Gastroesophageal sphincter (tissue), 4 donors: ENCODE results near the gene P2RX7. TPM values are rescaled to one million over a fixed set of nuclear protein-coding genes. Genes with fewer than 3 reads are reported as not detected.
"Not testable (repeated sequence)": the region's sequence is repeated elsewhere in the genome, so short reads cannot be mapped to it uniquely, and the experiment has no call there.

ENCODE experiments used
- ATAC-seq: fragments of 150-250 bp; one replicate; pipeline ENCODE4 v1.9.1; 2016; ENCODE audit warnings: mild to moderate bottlenecking, moderate library complexity
- H3K27ac ChIP-seq, 4 donors: fragments of 200-600 bp; sonication (generic) in 3 of 4; 1 replicate in 3 of 4; 2 replicates in 1 of 4; pipeline ENCODE4 v1.5.1; 2016 to 2019
- H3K27me3 ChIP-seq: fragments of 200-600 bp; sonication (generic); one replicate; pipeline ENCODE4 v1.5.1; 2019
- H3K36me3 ChIP-seq, 2 donors: fragments of 200-600 bp; sonication (generic); one replicate each; pipeline ENCODE4 v1.5.1; 2019; ENCODE audit warnings: control low read depth in 1 of 2
- H3K4me1 ChIP-seq, 3 donors: fragments of 200-600 bp; sonication (generic); 1 replicate in 2 of 3; 2 replicates in 1 of 3; pipeline ENCODE4 v1.5.1; 2016 to 2019; ENCODE audit warnings: control low read depth in 2 of 3
- H3K4me3 ChIP-seq, 2 donors: fragments of 200-600 bp; sonication (generic); one replicate each; pipeline ENCODE4 v1.5.1; 2019; ENCODE audit warnings: mild to moderate bottlenecking in 1 of 2, moderate library complexity in 1 of 2
- H3K9me3 ChIP-seq, 3 donors: fragments of 200-600 bp; sonication (generic); one replicate each; pipeline ENCODE4 v1.5.1; 2017 to 2019; ENCODE audit warnings: control low read depth in 2 of 3
- EP300 ChIP-seq: sonication (generic); formaldehyde crosslinking; IDR thresholded peaks from one replicate; pipeline ENCODE4 v1.6.1; 2017; ENCODE audit warnings: antibody characterized with exemption, mild to moderate bottlenecking
- POLR2A ChIP-seq, 2 donors: fragments of 450-650 bp; IDR thresholded peaks; one replicate each; pipeline ENCODE4 v1.6.1; 2017; ENCODE audit warnings: antibody characterized with exemption in 2 of 2, mild to moderate bottlenecking in 2 of 2, moderate library complexity in 1 of 2
- POLR2AphosphoS5 ChIP-seq: sonication (generic); formaldehyde crosslinking; IDR thresholded peaks from one replicate; pipeline ENCODE4 v1.6.1; 2017; ENCODE audit warnings: antibody characterized with exemption
- WGBS, 2 donors: methylation state at CpG; one replicate each; pipeline ENCODE4 v1.1.5; 2018; ENCODE audit warnings: low coverage in 1 of 2; 5-methylcytosine and 5-hydroxymethylcytosine counted together
- total RNA-seq, 4 donors: library from RNA; depleted of rRNA; stranded (reverse); fragments of >200 nt; gene quantifications; one replicate each; pipeline ENCODE4 v1.1.0, GENCODE V29; 2016
- TF ChIP-seq, protein P1 (sequence below), 4 experiments: fragments of 200-600 bp in 2 of 4; fragments of 450-650 bp in 2 of 4; sonication (generic) in 1 of 4; IDR thresholded peaks; one replicate each; pipeline ENCODE4 v1.5.1; 2017 to 2019; ENCODE audit warnings: antibody characterized with exemption in 4 of 4, mild to moderate bottlenecking in 2 of 4, moderate library complexity in 2 of 4

P2RX7 gene
- total RNA-seq, 4 donors from 2014 or later = 2.0 to 3.3 (median 3.0) TPM

GRCh38 chr12:121156365-121156764, 23.7 kb downstream of the P2RX7 start:
- Histone ChIP-seq H3K9me3 (peaks cover 0 to 8% (median 0%) of the 10 kb centered on the region in 3 donors), H3K27me3 (no peaks in the 10 kb centered on the region), H3K4me3 (no peak overlapping the region), H3K27ac (no peak overlapping the region), H3K4me1 (no peaks in the 10 kb centered on the region), H3K36me3 (peaks cover 0 to 29% of the 10 kb centered on the region in 2 donors)
- no peak for ATAC-seq
- TF ChIP-seq POLR2AphosphoS5 (no peak), EP300 (no peak), POLR2A (IDR thresholded peaks at IDR 0.05) (no peak)
- TF ChIP-seq, protein P1, sequence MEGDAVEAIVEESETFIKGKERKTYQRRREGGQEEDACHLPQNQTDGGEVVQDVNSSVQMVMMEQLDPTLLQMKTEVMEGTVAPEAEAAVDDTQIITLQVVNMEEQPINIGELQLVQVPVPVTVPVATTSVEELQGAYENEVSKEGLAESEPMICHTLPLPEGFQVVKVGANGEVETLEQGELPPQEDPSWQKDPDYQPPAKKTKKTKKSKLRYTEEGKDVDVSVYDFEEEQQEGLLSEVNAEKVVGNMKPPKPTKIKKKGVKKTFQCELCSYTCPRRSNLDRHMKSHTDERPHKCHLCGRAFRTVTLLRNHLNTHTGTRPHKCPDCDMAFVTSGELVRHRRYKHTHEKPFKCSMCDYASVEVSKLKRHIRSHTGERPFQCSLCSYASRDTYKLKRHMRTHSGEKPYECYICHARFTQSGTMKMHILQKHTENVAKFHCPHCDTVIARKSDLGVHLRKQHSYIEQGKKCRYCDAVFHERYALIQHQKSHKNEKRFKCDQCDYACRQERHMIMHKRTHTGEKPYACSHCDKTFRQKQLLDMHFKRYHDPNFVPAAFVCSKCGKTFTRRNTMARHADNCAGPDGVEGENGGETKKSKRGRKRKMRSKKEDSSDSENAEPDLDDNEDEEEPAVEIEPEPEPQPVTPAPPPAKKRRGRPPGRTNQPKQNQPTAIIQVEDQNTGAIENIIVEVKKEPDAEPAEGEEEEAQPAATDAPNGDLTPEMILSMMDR (IDR thresholded peaks at IDR 0.05) = no peak
- 77 to 80% methylated on average over 2 of the region's 5 CpGs for WGBS, 2 donors

GRCh38 chr12:121158085-121158484, 25.4 kb downstream of the P2RX7 start:
- peaks cover 0 to 8% (median 0%) of the 10 kb centered on the region in 3 donors for H3K9me3 ChIP-seq
- no peak overlapping the region for H3K4me3 ChIP-seq
- peaks cover 0 to 40% of the 10 kb centered on the region in 2 donors for H3K36me3 ChIP-seq
- H3K4me1 ChIP-seq = no peaks in the 10 kb centered on the region
- 91 to 96% methylated on average over 3 of the region's 3 CpGs for WGBS, 2 donors
- TF ChIP-seq POLR2AphosphoS5 = no peak
- TF ChIP-seq, protein P1 (IDR thresholded peaks at IDR 0.05) = no peak
- TF ChIP-seq EP300 = no peak
- TF ChIP-seq POLR2A (IDR thresholded peaks at IDR 0.05) = no peak
- H3K27ac ChIP-seq = no peak overlapping the region
- no peak for ATAC-seq
- no peaks in the 10 kb centered on the region for H3K27me3 ChIP-seq

GRCh38 chr12:121158728-121159351, 26.2 kb downstream of the P2RX7 start:
- not testable (repeated sequence) for ATAC-seq, H3K4me3 ChIP-seq, H3K27ac ChIP-seq, H3K27me3 ChIP-seq, H3K9me3 ChIP-seq, H3K4me1 ChIP-seq
- WGBS, 2 donors = 80 to 87% methylated on average over 5 of the region's 5 CpGs
- peaks cover 0 to 46% of the 10 kb centered on the region in 2 donors for H3K36me3 ChIP-seq

- Histone ChIP-seq H3K36me3 (peaks cover 0 to 52% of the 10 kb centered on the region in 2 donors), H3K4me1 (no peaks in the 10 kb centered on the region), H3K4me3 (no peak overlapping the region), H3K27ac (no peak overlapping the region), H3K27me3 (no peaks in the 10 kb centered on the region), H3K9me3 (peaks cover 0 to 8% (median 0%) of the 10 kb centered on the region in 3 donors)
- TF ChIP-seq POLR2AphosphoS5 (no peak), EP300 (no peak), POLR2A (IDR thresholded peaks at IDR 0.05) (no peak)
- TF ChIP-seq, protein P1 (IDR thresholded peaks at IDR 0.05) = no peak
- 56 to 72% methylated on average over 4 to 6 of the region's 7 CpGs for WGBS, 2 donors
- ATAC-seq = peak; percentile 16
These were observed 27.0 kb downstream of the P2RX7 start for GRCh38 chr12:121159467-121160307.

DNA sequence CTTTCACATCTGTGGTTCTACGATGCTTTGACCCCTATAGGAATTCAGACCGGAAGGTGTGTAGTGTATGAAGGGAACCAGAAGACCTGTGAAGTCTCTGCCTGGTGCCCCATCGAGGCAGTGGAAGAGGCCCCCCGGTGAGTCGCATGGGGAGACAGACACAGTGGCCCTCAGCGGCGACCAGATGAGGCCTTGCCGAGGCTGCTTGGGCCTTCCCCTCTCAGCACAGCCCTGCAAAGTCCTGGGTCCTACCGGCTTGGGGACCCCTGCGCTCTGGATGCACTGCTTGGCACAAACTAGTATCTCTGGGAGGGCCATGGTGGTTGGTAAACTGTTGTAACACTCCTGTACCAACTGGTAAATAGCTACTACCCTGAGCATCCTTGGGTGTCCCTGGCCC, 29.7 kb downstream of the P2RX7 start:
- Histone ChIP-seq H3K27ac (no peak overlapping the region), H3K27me3 (no peaks in the 10 kb centered on the region), H3K4me1 (no peaks in the 10 kb centered on the region), H3K36me3 (peaks cover 0 to 58% of the 10 kb centered on the region in 2 donors), H3K4me3 (no peak overlapping the region), H3K9me3 (peaks cover 0 to 8% (median 0%) of the 10 kb centered on the region in 3 donors)
- ATAC-seq = no peak
- WGBS, 2 donors = 77% methylated on average over 3 of the region's 10 CpGs; no CpG with 5 or more reads in 1 of the 2 donors
- TF ChIP-seq, protein P1 (IDR thresholded peaks at IDR 0.05) = no peak
- TF ChIP-seq POLR2A (IDR thresholded peaks at IDR 0.05) (no peak), POLR2AphosphoS5 (no peak), EP300 (no peak)
